ENCODE data around the gene ZNF70. TPM values are rescaled to one million over a fixed set of nuclear protein-coding genes. Genes with fewer than 3 reads are reported as not detected.

The ZNF70 gene
- total and polyA plus RNA-seq, 10 of the 15 experiments (the other 5 are each of a cell fraction or from before 2014, with no cell fraction given), result 0.15 to 2.3 (median 0.85) TPM

DNA sequence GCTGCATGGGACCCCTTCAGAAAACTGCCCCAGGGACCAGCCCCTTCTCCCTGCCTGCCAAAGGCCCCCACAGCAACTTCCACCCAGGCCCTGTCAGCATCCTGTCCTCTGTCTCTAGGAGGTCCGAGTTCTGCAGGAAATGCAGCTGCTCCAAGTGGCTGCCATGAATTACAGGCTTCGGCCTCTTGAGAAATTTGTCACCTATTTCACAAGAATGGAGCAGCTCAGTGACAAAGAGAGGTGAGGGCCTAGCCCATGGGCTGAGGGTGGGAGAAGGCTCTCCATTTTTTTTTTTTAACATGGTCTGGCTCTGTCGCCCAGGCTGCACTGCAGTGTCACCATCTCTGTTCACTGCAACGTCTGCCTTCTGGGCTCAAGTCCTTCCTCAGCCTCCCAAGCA, 52.8 kb downstream of the ZNF70 start:
- H3K27me3 ChIP-seq (replicated peaks in 1 of 2; ENCODE audit: control insufficient read depth in 2 of 2, insufficient read depth in 2 of 2, low read length in 1 of 2), result no peaks in the 10 kb centered on the region
- in situ Hi-C loops (cut with MboI), result no loop called here
- BruUV-seq (replicated peaks), result no TSS peak
- 96% methylated on average over 4 of the region's 4 CpGs for WGBS (ENCODE audit: insufficient coverage, insufficient replicate concordance, low lambda C conversion rate, missing lambda C conversion rate)
- TF ChIP-seq NFYA (IDR thresholded peaks at IDR 0.05; ENCODE audit: borderline replicate concordance, low read depth, low read length), result no peak
- no peak for TF ChIP-seq PAX5 (IDR thresholded peaks at IDR 0.05; ENCODE audit: borderline replicate concordance, low read depth, low read length)
- TF ChIP-seq PAX8 (IDR thresholded peaks at IDR 0.05), result no peak
- no peak for TF ChIP-seq POLR2AphosphoS5 (IDR thresholded peaks at IDR 0.05; ENCODE audit: low read length)
- TF ChIP-seq TCF7 (IDR thresholded peaks at IDR 0.05; ENCODE audit: borderline replicate concordance), result no peak
- no peak for TF ChIP-seq SUZ12 (IDR thresholded peaks at IDR 0.05; ENCODE audit: unreplicated experiment)
- no peak for TF ChIP-seq ZNF24 (IDR thresholded peaks at IDR 0.05)
- TF ChIP-seq TARDBP (IDR thresholded peaks at IDR 0.05; ENCODE audit: borderline replicate concordance), result no peak
- no peaks in the 10 kb centered on the region for H4K20me1 ChIP-seq (ENCODE audit: control insufficient read depth, insufficient read depth)
- peaks cover 15% of the 10 kb centered on the region for H3K4me1 ChIP-seq (ENCODE audit: control insufficient read depth, insufficient read depth, low read length)
- peaks cover 16 to 21% of the 10 kb centered on the region in 2 experiments for H3K36me3 ChIP-seq (ENCODE audit: control insufficient read depth in 2 of 2, insufficient read depth in 2 of 2, low read length in 1 of 2)
- no peak for FAIRE-seq
- POLR2A ChIA-PET, result no interaction called here
- no peak overlapping the region for H3K4me2 ChIP-seq (ENCODE audit: control insufficient read depth, insufficient read depth)
- H3K4me3 ChIP-seq, result no peak overlapping the region
- no peak overlapping the region for H2AFZ ChIP-seq (ENCODE audit: control insufficient read depth, low read depth, low read length)
- H3K9me3 ChIP-seq (replicated peaks; ENCODE audit: control insufficient read depth, insufficient read depth, low read length), result no peaks in the 10 kb centered on the region
- no peak overlapping the region for H3K27ac ChIP-seq (ENCODE audit: control insufficient read depth, insufficient read depth)
- no peak for ATAC-seq
- intact Hi-C loops (cut with micrococcal nuclease; ENCODE audit: unreplicated experiment), result no loop called here
- RAD21 ChIA-PET (ENCODE audit: unreplicated experiment), result no interaction called here
- no peak overlapping the region for H3K9ac ChIP-seq (ENCODE audit: control insufficient read depth, insufficient read depth, low read length)
- CTCF ChIA-PET, result interaction anchor here (0.6 kb wide), 1 partner anchor 39 kb away, joined by 3 read pairs; no protein-coding TSS in a partner anchor
- SMC1A ChIA-PET (ENCODE audit: uncharacterized antibody, unreplicated experiment), result no interaction called here
- no peak for DNase-seq (ENCODE audit: low read depth, low spot score)
- no peaks in the 10 kb centered on the region for H3K79me2 ChIP-seq (ENCODE audit: control insufficient read depth, insufficient read depth, low read length)
